Peyer's patch (tissue), 4 donors: ENCODE results near the gene DIS3L2.

ENCODE experiments used
- CTCF ChIP-seq, 6 experiments: fragments of 450-650 bp in 4 of 6; fragments of 200-600 bp in 2 of 6; sonication (generic) in 1 of 6; IDR thresholded peaks; one replicate each; pipeline ENCODE4 v1.5.1; 2017 to 2019; ENCODE audit warnings: antibody characterized with exemption in 6 of 6, mild to moderate bottlenecking in 3 of 6, moderate library complexity in 1 of 6
- POLR2A ChIP-seq, 2 donors: fragments of 450-650 bp; IDR thresholded peaks; one replicate each; pipeline ENCODE4 v1.5.1; 2017; ENCODE audit warnings: antibody characterized with exemption in 2 of 2, mild to moderate bottlenecking in 2 of 2, moderate library complexity in 2 of 2

DNA sequence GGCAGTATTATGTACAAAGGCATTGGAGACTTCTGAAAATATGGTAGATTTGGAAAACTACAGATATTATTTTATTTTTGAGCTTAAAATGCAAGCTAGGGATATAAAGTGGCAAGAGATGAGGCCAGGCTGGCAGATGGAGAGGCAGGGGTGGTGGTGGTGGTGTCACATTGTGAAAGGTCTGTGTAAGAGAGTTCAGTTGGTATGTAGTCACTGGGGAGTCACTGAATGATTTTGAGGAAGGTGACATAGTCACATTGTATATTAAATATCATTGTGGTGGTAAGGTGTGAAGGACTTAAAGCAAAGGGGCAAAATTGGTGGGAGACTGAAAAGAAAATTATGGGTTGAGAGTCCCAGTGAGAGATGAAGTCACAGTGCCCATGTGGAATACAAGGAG, 82.5 kb downstream of the DIS3L2 start:
- TF ChIP-seq POLR2A (IDR thresholded peaks at IDR 0.05) (no peak), CTCF (IDR thresholded peaks at IDR 0.05) (no peak)
